ENCODE data around the gene ATP6V0C.

ATP6V0C gene

DNA sequence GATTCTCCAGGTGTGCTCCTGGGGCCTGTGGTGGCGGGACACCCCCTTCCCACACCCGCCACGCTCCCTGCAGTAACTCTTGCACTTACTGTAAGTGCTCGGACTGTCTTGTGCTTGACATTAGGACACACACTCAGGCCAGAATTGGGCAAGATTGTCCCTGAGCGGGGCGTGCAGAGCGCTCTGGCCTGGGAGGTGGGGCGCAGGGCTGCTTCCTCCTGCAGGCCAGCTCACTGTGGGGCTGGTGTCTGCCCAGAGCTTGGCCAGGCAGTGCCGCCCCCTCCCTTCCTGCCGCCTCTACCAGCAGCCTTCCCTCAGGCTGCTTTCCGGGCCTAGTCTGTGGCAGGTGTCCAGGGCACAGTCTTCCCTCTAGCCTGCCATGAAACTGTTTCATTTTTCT, 6.1 kb upstream of the ATP6V0C start:
- DNase-seq (ENCODE audit: low read depth) = no peak
- no peak overlapping the region for H3K4me3 ChIP-seq (ENCODE audit: low read depth, low read length)

DNA sequence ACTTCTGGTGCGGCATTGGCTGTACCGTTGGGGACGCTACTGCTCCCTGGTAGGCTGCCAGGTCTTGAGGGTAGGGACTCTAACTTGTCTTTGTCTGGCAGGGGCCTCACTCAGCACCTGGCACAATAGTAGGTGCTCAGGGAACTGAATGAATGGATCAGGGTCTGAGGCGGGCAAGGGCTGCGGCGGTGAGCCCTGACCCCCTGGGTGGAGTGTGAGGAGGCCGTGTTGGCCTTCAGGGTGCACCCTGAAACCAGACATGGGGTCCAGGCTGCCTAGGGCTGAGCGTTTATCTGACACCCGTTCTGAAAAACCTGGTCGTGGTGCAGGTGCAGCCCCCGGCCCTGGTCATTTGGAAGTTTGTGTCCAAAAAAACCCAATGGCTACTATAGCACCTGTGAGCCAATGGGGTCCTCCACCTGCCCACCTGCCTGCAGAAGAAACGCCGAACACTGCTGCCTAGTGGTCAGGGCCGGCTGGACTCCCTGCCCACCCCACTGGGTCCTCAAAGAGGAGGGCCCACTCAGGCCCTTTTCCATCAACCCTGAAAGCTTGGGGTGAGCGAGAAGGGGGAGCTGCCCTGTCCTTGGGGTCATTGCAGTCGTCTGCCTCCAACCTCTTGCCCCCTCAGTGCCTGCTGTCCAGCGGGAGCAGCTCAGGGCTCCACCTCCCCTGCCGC, 4.9 kb upstream of the ATP6V0C start:
- no peak for DNase-seq (ENCODE audit: low read depth)
- H3K4me3 ChIP-seq (ENCODE audit: low read depth, low read length) = no peak overlapping the region
- no peak for TF ChIP-seq CTCF (IDR thresholded peaks at IDR 0.05; ENCODE audit: low read depth, low read length, missing control alignments)

More for the DNA sequence above, 6.1 kb upstream of the ATP6V0C start:
- no peak for TF ChIP-seq CTCF (IDR thresholded peaks at IDR 0.05; ENCODE audit: low read depth, low read length, missing control alignments)

DNA sequence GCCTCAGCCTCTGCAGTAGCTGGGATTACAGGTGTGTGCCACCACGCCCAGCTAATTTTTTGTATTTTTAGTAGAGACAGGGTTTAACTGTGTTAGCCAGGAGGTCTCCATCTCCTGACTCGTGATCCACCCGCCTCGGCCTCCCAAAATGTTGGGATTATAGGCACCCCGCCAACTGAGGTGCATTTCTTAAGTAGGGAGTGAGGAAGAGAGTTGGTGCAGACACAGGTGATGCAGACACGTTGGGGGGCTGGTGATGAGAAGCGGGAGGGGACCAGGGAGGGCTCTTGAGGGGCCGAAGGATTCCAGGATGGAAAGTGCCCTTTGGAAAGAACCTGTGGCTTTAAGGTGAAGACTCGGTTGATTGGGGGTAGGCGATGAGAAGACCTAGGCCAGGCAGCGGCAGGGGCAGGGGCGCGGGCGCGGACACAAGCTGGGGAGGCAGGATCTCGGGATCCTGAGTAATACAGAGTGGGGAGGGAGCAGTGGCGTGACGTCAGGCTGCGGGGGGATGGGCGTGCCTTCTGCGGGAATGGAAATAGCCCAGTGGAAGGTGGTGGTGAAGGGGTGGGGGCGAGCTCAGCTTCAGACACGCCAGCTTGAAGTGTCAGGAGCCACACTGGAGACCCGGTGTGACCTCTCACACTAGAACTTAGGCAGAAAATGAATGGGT, 2.5 kb upstream of the ATP6V0C start:
- H3K4me3 ChIP-seq (ENCODE audit: low read depth, low read length) = no peak overlapping the region
- no peak for DNase-seq (ENCODE audit: low read depth)
- TF ChIP-seq CTCF (IDR thresholded peaks at IDR 0.05; ENCODE audit: low read depth, low read length, missing control alignments) = no peak

DNA sequence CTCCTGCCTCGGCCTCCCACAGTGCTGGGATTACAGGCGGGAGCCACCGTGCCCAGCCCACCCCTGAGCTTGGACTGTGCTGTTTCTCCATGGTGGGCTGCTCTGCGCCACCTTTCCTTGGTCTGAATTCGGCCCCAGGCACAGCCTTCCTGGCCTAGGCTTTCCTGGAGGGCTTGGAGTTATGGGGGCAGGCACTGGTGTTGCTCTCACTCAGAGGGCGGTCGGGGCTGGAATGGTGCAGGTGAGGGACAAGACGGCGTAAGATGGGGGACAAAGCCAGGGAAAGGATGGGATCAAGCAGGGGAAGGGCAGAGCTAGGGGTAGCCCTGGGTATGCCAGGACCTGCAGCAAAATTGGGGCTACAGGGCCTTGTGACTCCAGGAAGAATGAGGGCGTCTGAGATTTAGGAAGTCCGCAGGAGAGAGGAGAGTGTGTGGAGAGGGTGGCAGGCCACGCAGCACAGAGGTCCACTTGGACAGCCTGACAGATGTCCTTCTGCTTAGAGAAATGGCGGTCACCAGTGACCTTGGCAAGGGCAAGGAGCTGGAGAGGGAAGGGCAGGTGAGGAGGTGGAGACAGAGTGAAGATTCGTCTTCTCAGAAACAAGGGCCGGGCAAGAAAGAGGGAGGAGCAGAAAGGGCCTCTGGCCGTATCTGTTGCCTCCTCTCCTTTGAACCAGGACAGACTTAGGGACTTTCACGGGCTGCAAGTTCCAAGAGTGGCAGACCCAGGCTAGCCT, 1.6 kb upstream of the ATP6V0C start:
- H3K4me3 ChIP-seq (ENCODE audit: low read depth, low read length) = no peak overlapping the region
- no peak for TF ChIP-seq CTCF (IDR thresholded peaks at IDR 0.05; ENCODE audit: low read depth, low read length, missing control alignments)
- DNase-seq (ENCODE audit: low read depth) = no peak

DNA sequence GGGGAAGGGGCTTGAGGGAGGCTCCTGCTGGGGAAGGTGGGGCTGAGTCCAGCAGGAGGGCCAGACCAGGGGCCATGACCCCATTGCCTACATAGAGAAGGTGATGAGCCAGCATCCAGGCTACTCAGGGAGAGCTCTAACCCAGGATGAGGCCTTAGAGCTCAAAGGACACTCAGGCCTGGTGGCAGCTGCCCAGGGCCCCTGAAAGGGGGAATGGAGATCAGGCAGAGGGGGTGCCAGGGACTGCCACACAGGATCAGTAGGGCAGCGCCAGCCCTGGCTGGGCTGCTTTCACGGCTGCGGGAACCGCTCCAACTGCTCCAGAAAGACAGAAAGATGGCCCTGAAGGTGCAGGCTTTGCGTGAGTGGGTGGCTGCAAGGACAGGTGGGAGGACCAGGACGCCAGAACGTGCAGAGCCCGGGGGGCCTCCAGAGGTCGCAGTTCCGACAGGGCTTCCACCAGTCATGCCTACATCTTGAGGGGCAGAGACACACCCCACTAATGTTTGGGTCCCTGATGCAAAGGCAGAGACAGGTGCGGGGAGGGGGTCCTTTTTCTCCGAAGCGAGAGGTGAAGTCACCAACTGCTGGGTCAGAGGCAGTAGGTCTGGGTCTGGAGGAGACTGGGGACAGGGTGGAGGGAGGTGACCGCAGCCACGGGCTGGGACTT, 882 bp upstream of the ATP6V0C start:
- no peak for DNase-seq (ENCODE audit: low read depth)
- H3K4me3 ChIP-seq (ENCODE audit: low read depth, low read length) = peak overlapping the region; percentile 60
- peak; percentile 32 for TF ChIP-seq CTCF (IDR thresholded peaks at IDR 0.05; ENCODE audit: low read depth, low read length, missing control alignments)

GRCh38 chr16:2514333-2515179, 804 bp downstream of the ATP6V0C start:
- TF ChIP-seq CTCF (IDR thresholded peaks at IDR 0.05; ENCODE audit: low read depth, low read length, missing control alignments) = no peak
- peak overlapping the region; percentile 60 for H3K4me3 ChIP-seq (ENCODE audit: low read depth, low read length)
- DNase-seq (ENCODE audit: low read depth) = no peak
